ENCODE data around the gene C1orf167. TPM values are rescaled to one million over a fixed set of nuclear protein-coding genes. Genes with fewer than 3 reads are reported as not detected.

C1orf167 gene
- total RNA-seq, 1 donor from 2014 or later: not detected

- no peak for DNase-seq (ENCODE audit: low spot score)
- no peak for TF ChIP-seq CTCF (IDR thresholded peaks at IDR 0.05)
- H3K27ac Mint-ChIP-seq (ENCODE audit: unreplicated experiment): peak overlapping the region; percentile 66
Observed at GRCh38 chr1:11787804-11788436, 25.9 kb downstream of the C1orf167 start.

GRCh38 chr1:11788549-11789053, 26.6 kb downstream of the C1orf167 start:
- H3K36me3 Mint-ChIP-seq (ENCODE audit: low read depth): peaks cover 7% of the 10 kb centered on the region
- no peak overlapping the region for H3K4me3 Mint-ChIP-seq (ENCODE audit: unreplicated experiment)
- no peaks in the 10 kb centered on the region for H3K27me3 Mint-ChIP-seq (ENCODE audit: low read depth)
- H3K9me3 Mint-ChIP-seq (ENCODE audit: low read depth): no peaks in the 10 kb centered on the region
- H3K4me1 Mint-ChIP-seq (ENCODE audit: low read depth): peaks cover 42% of the 10 kb centered on the region
- no peak for DNase-seq (ENCODE audit: low spot score)
- no peak for TF ChIP-seq CTCF (IDR thresholded peaks at IDR 0.05)
- peak overlapping the region; percentile 36 for H3K27ac Mint-ChIP-seq (ENCODE audit: unreplicated experiment)

More at GRCh38 chr1:11787804-11788436, 25.9 kb downstream of the C1orf167 start:
- H3K9me3 Mint-ChIP-seq (ENCODE audit: low read depth): no peaks in the 10 kb centered on the region
- H3K27me3 Mint-ChIP-seq (ENCODE audit: low read depth): no peaks in the 10 kb centered on the region
- H3K4me1 Mint-ChIP-seq (ENCODE audit: low read depth): peaks cover 42% of the 10 kb centered on the region
- H3K36me3 Mint-ChIP-seq (ENCODE audit: low read depth): peaks cover 7% of the 10 kb centered on the region
- peak overlapping the region; percentile 22 for H3K4me3 Mint-ChIP-seq (ENCODE audit: unreplicated experiment)

GRCh38 chr1:11789126-11790067, 27.4 kb downstream of the C1orf167 start:
- no peak for DNase-seq (ENCODE audit: low spot score)
- Mint-ChIP-seq H3K36me3 (ENCODE audit: low read depth) (peaks cover 9% of the 10 kb centered on the region), H3K4me3 (ENCODE audit: unreplicated experiment) (no peak overlapping the region), H3K4me1 (ENCODE audit: low read depth) (peaks cover 42% of the 10 kb centered on the region), H3K9me3 (ENCODE audit: low read depth) (no peaks in the 10 kb centered on the region), H3K27ac (ENCODE audit: unreplicated experiment) (peak overlapping the region; percentile 27), H3K27me3 (ENCODE audit: low read depth) (no peaks in the 10 kb centered on the region)
- no peak for TF ChIP-seq CTCF (IDR thresholded peaks at IDR 0.05)

- Mint-ChIP-seq H3K27ac (ENCODE audit: unreplicated experiment) (peak overlapping the region; percentile 86), H3K4me3 (ENCODE audit: unreplicated experiment) (peak overlapping the region; percentile 44)
- no peak for DNase-seq (ENCODE audit: low spot score)
Observed at GRCh38 chr1:11790101-11790879, 28.3 kb downstream of the C1orf167 start.

More at GRCh38 chr1:11790101-11790879, 28.3 kb downstream of the C1orf167 start:
- no peak for TF ChIP-seq CTCF (IDR thresholded peaks at IDR 0.05)
- H3K36me3 Mint-ChIP-seq (ENCODE audit: low read depth): peaks cover 16% of the 10 kb centered on the region
- peaks cover 40% of the 10 kb centered on the region for H3K4me1 Mint-ChIP-seq (ENCODE audit: low read depth)
- no peaks in the 10 kb centered on the region for H3K9me3 Mint-ChIP-seq (ENCODE audit: low read depth)
- H3K27me3 Mint-ChIP-seq (ENCODE audit: low read depth): no peaks in the 10 kb centered on the region
